NCI-H524 treated with DMSO at 0.1 percent for 48 hours (cell line): ENCODE results near the gene AHRR.
"Not testable (repeated sequence)": the region's sequence is repeated elsewhere in the genome, so short reads cannot be mapped to it uniquely, and the experiment has no call there.

Source experiments
- DNase-seq: peaks from one replicate; lab custom pipeline; 2025; lab: John Stamatoyannopoulos, UW

AHRR gene

GRCh38 chr5:367358-368130 is 46.0 kb downstream of the AHRR start:
- no peak for DNase-seq

DNA sequence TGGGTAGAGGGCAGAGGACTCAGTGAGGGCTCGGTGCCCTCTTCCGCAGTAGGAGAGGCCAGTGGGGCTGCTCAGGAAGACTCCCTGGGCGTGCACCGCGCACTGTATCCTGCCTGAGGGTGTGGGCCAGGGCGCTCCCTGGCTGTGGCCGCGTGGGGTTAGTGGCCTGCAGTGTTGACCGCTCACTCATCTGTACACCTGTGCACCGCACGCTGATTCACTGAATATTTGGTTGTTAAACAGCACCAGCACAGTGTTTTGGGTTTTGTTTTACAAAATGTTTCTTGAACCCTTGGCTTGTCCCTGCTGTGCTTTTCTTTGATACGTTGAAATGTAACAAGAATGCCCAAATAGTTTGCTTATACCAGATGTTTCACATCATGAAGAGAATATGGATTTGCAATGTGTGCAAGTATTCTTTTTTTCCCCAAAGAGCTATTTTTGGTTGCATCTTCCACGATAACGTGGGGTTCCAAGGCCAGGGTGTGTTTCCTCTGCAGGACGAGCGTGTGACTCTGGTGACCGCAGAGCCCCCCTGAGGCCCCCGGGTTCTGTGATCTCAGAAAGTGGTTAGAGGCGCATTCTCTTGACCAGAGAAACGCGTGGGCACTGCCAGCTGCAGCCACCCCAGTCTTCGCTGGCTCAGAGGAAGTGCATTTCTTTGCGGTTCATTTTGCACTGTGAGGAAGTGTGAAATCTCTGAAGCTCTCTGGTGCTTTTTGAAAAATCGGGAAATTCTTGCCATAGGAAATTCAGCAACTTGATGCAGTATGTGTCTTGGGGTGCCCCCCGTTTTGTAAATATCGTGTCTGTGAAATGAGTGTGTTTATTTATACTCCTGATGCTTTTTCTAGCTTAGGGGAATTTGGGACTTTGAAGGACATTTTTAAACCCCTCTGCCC is 46.9 kb downstream of the AHRR start:
- no peak for DNase-seq

DNA sequence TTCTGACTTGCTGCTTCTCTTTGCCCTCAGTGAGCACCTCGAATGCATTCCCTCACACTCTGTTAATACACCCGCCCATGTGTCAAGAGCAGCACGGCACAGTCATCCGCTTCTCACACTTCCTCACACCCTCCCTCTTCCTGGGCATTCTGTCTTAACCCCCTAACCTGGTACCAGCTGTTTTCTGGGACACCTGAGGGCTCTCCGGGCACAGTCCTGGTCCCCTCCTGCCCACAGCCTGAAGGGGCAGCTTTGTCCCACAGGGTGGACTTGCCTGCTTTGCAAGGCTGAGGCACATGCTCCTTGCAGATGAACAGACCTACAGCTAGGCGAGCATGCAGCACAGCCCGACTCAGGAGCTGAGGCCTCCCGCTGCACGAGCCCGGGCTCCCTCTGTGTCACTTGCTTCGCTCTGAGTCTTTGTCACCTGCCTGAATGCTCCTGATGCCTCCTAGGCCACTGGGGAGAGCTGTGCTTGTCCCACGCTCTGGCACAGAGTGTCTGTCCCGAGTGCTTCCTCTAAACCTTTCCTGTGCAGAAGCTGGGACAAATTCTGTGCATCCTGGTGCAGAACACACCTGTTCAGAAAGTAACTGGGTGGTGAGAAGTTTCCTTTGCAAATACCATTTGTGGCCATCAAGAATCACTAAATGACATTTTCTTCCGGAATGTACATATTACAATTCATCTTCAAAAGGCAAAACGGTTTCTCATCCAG is 47.8 kb downstream of the AHRR start:
- no peak for DNase-seq

DNA sequence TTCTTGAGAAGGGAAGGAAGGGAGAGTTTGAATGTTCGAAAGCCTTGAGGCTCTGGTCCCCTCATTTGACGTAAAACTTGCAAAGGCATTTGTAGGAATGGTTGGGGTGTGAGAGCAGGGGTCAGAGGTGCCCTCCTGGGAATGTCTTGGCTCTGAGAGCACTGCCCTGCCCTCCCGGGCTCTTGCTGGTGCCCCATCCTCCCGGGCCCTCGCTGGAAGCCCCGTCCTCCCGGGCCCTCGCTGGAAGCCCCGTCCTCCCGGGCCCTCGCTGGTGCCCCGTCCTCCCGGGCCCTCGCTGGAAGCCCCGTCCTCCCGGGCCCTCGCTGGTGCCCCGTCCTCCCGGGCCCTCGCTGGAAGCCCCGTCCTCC is 48.3 kb downstream of the AHRR start:
- DNase-seq = not testable (repeated sequence)

GRCh38 chr5:370311-370958 is 48.9 kb downstream of the AHRR start:
- no peak for DNase-seq

GRCh38 chr5:370959-371810 is 49.7 kb downstream of the AHRR start:
- no peak for DNase-seq

GRCh38 chr5:371811-372555 is 50.5 kb downstream of the AHRR start:
- DNase-seq = no peak

DNA sequence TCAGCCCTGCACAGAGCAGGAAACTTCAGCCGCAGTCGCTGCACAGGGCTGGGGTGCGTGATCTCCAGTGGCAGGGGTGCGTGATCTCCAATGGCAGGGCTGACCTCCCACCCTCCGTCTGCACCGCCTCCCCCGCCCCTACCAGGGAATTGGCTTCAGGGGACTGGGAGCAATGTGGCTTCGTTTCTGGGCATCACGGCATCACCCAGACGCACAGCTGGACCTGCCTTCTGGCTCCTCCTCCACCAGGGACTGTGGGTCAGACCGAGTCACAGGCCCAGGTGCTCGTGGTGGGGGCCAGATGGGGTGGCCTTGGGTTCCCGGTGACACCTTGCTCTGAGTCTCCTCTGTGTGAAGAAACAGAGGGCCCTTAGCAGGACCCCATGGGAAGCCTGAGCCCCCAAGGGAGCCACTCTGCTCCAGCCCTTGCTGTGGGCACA is 51.1 kb downstream of the AHRR start:
- no peak for DNase-seq

DNA sequence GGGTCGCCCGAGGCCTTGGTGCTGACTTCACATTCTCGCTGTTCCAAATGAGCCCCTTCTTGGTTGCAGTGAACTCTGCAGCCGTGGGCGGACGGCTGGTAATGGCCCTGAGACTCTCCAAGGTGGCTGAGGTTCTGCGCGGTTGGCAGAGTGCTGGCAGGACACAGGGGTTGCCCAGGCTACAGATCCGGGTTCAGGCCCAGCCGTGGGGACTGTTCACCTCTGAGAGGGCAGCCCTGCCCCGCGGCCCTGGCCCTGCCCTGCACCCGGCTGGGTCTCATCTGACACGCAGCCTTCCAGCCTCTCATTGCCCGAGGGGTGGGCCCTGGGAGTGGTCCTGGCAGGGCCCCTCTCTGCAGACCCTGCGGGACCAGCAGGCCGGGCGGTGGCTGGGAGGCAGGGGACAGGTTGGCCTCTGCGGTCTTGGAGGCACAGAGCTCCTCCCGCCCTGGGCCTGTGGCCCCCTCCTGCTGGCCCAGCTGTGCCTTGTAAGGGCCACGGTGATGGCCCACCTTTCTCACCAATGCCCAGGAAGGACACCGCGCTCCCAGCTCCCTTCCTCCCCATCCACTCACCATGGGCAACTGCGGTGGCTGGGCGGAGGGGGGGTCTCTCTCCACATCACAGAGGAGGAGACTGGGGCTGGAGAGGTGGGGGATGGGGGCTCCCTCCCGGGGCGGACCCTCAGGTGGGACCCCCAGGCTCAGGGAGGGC is 51.6 kb downstream of the AHRR start:
- no peak for DNase-seq

GRCh38 chr5:373710-374602 is 52.4 kb downstream of the AHRR start:
- no peak for DNase-seq

- DNase-seq = no peak
Observed at GRCh38 chr5:374631-375335, 53.3 kb downstream of the AHRR start.

DNA sequence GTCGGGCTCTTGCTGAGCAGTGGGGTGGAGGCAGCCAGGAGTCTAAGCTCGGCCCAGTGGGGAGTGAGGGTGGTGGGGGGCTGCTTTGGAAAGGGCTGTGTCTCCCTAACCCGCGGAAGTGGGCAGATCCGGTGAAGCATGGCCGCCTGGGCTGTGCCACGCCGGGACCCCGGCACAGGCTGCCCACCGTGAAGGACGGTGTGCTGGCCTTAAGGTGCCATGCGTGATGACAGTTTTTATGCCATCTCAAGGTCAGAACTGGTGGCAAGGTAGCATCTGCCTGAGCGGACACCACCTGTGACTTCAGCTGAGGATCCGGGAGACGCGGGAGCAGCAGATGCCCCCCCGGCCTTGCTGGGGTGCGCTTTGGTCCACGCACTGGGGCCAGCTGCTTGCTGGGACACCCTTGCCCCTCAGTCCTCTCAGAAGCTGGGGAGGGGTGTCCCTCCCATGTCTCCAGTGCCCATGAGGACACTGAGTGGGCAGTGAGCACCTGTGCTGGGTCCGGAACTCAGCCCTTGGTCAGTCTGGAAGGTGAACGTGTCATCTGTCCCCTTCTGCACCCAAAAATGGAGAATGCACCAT is 53.9 kb downstream of the AHRR start:
- no peak for DNase-seq

GRCh38 chr5:375921-376798 is 54.6 kb downstream of the AHRR start:
- DNase-seq = no peak

DNA sequence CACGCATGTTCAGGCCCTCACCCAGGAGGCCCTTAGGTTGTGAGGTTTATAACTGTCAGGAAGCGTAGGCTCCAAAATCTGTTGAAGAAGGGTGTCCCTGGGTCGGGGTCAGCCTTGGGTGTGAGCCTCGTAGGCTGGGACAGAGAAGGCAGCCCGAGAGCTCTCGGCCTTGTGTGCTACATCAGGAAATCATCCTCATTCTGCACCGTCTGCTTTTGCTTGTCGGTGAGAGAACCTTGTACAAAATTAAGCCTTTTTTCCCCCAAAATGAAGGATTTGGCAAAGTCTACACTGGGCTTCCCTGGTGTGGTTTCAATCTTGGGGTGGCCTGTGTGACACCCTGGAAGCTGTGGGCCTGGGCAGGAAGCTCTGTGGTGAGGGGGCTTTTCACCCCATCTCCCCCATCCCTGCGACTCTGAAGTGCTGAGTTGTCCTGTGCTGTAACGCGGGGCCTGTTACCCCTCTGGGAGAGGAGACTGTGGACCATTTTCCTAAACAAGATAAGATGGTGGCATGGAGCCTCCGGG is 55.3 kb downstream of the AHRR start:
- no peak for DNase-seq

DNA sequence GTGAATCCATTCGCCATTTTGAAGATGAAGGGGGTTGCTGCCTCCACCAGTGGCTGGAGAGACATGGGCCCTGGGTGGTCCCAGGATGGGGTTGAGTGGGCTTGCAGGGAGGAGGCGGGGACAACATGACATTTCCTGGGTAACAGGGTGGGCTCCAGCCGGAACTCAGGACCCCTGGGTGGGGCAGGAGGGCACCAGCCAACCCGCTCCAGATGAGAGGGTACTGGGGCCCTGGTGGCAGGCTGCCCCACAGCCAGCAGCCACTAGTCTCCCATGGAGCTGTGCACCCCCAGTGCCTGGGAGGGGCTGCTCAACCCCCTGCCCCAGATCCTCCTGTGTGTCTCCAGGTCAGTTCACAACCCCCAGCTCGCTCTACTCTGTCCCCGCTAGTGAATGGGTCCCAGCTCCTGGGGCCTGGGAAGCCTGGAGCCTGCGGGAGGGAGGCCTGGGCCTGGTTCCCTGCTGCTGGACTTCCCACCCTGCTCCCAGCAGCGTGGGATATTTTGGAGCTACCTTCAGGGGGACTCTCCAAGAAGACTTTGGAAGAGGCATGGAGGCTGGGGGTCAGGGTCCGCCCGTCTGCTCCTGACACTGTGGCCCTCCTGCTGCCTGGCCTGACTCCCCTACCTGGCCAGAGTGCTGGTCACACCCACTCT is 55.9 kb downstream of the AHRR start:
- DNase-seq = no peak
